ENCODE data around the gene IQCH. TPM values are rescaled to one million over a fixed set of nuclear protein-coding genes. Genes with fewer than 3 reads are reported as not detected.

The IQCH gene
- polyA plus RNA-seq, 1 donor: 0.53 TPM

GRCh38 chr15:67303490-67304363, 49.1 kb downstream of the IQCH start:
- no peak for DNase-seq

- DNase-seq: no peak
Measured at GRCh38 chr15:67304778-67305177, 50.2 kb downstream of the IQCH start.

GRCh38 chr15:67305506-67305905, 50.9 kb downstream of the IQCH start:
- no peak for DNase-seq

GRCh38 chr15:67307156-67307555, 52.6 kb downstream of the IQCH start:
- no peak for DNase-seq

- no peak for DNase-seq
Measured at GRCh38 chr15:67307889-67308597, 53.5 kb downstream of the IQCH start.

- no peak for DNase-seq
Measured at GRCh38 chr15:67311731-67312130, 57.1 kb downstream of the IQCH start.

- DNase-seq: no peak
Measured at GRCh38 chr15:67319961-67320360, 65.4 kb downstream of the IQCH start.

GRCh38 chr15:67321352-67321751, 66.8 kb downstream of the IQCH start:
- no peak for DNase-seq

GRCh38 chr15:67322481-67322880, 67.9 kb downstream of the IQCH start:
- DNase-seq: no peak

- DNase-seq: no peak
Measured at GRCh38 chr15:67327312-67327711, 72.7 kb downstream of the IQCH start.

- DNase-seq: no peak
Measured at GRCh38 chr15:67327737-67328136, 73.2 kb downstream of the IQCH start.

GRCh38 chr15:67329984-67330733, 75.6 kb downstream of the IQCH start:
- no peak for DNase-seq

GRCh38 chr15:67331676-67332075, 77.1 kb downstream of the IQCH start:
- DNase-seq: no peak

GRCh38 chr15:67335026-67335425, 80.4 kb downstream of the IQCH start:
- no peak for DNase-seq

GRCh38 chr15:67335534-67336222, 81.1 kb downstream of the IQCH start:
- DNase-seq: no peak

GRCh38 chr15:67340630-67341029, 86.0 kb downstream of the IQCH start:
- no peak for DNase-seq

- no peak for DNase-seq
Measured at GRCh38 chr15:67341539-67341938, 87.0 kb downstream of the IQCH start.

GRCh38 chr15:67343206-67343605, 88.6 kb downstream of the IQCH start:
- DNase-seq: no peak

GRCh38 chr15:67349634-67350033, 95.0 kb downstream of the IQCH start:
- DNase-seq: no peak

- DNase-seq: no peak
Measured at GRCh38 chr15:67350042-67350441, 95.5 kb downstream of the IQCH start.

GRCh38 chr15:67358391-67358790, 103.8 kb downstream of the IQCH start:
- no peak for DNase-seq

GRCh38 chr15:67358812-67359211, 104.2 kb downstream of the IQCH start:
- DNase-seq: no peak
